Neural cell (in vitro differentiated cells): ENCODE data around the gene TRMT10B.

Experiments used
- EP300 ChIP-seq: fragments of 450-650 bp; conservative IDR thresholded peaks from 2 replicates; pipeline ENCODE4 v1.6.1; 2014; ENCODE audit warnings: antibody characterized with exemption, mild to moderate bottlenecking, moderate library complexity; ENCODE audit not compliant: poor library complexity, severe bottlenecking
- EZH2 ChIP-seq: fragments of 200-600, 300-800 bp; shearing (Covaris generic), sonication (generic); IDR thresholded peaks from 2 replicates; pipeline ENCODE4 v1.6.1; 2014; ENCODE audit warnings: antibody characterized with exemption, low read length, borderline replicate concordance, mild to moderate bottlenecking; ENCODE audit not compliant: insufficient read depth, poor library complexity, severe bottlenecking
- MXI1 ChIP-seq: fragments of 450-650 bp; conservative IDR thresholded peaks from 2 replicates; pipeline ENCODE4 v1.6.1; 2014; ENCODE audit warnings: antibody characterized with exemption, mild to moderate bottlenecking; ENCODE audit not compliant: poor library complexity, severe bottlenecking
- POLR2AphosphoS5 ChIP-seq: IDR thresholded peaks from 2 replicates; pipeline ENCODE4 v1.6.1; 2012
- RAD21 ChIP-seq: fragments of 450-650 bp; conservative IDR thresholded peaks from 2 replicates; pipeline ENCODE4 v1.6.1; 2014; ENCODE audit warnings: antibody characterized with exemption, mild to moderate bottlenecking, moderate library complexity
- REST ChIP-seq: IDR thresholded peaks from 2 replicates; pipeline ENCODE4 v1.6.1; 2012; ENCODE audit warnings: borderline replicate concordance
- SMC3 ChIP-seq: fragments of 450-650 bp; conservative IDR thresholded peaks from 2 replicates; pipeline ENCODE4 v1.6.1; 2014; ENCODE audit warnings: antibody characterized with exemption, mild to moderate bottlenecking, moderate library complexity; ENCODE audit not compliant: poor library complexity
- TAF1 ChIP-seq: IDR thresholded peaks from 2 replicates; pipeline ENCODE4 v1.6.1; 2012; ENCODE audit warnings: low read depth
- TF ChIP-seq, protein P1 (sequence below): fragments of 450-650 bp; IDR thresholded peaks from 2 replicates; pipeline ENCODE4 v1.5.1; 2014; ENCODE audit warnings: antibody characterized with exemption, mild to moderate bottlenecking, moderate library complexity; ENCODE audit not compliant: poor library complexity, severe bottlenecking

DNA sequence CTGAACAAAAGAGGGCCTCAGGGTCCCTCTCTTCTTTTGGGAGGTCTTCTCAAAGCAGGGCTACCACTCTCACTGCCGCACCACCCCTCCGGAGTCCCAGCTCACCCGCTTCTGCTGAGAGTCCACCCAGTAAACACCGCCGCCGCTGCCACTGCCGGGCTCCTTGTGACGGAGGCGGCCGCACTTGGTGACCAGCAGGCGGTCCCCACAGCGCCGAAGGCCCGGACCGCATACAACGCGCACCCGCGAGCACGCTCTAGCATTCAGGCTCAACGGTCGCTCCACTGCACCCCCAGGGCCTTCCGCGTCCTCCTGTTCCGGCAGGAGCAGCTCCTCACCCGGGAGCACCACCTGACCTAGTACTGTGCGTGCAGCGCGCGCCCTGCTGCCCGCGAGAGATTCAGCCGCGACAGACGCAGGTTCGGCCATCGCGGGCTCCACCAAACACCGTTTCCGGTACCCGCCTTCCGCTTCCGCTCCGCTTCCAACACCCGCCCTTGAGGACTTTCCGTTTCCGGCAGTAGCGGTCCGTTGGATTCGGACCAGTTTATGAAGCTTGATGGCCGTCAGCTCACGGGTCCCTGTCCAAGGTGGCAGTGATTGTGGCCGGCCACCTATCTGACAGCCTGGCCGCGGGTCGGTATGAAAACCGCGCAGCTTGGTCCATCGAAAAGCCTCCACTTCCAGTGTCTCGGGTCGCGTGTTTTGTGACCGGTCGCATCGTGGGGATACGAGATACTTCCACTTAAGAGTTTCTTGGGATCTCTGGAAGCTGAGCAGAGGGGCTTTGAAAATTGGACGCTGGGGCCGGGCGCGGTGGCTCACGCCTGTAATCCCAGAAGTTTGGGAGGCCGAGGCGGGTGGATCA is 31.2 kb downstream of the TRMT10B start, which contains the start of gene EXOSC3:
- TF ChIP-seq EZH2, result no peak
- TF ChIP-seq, protein P1, sequence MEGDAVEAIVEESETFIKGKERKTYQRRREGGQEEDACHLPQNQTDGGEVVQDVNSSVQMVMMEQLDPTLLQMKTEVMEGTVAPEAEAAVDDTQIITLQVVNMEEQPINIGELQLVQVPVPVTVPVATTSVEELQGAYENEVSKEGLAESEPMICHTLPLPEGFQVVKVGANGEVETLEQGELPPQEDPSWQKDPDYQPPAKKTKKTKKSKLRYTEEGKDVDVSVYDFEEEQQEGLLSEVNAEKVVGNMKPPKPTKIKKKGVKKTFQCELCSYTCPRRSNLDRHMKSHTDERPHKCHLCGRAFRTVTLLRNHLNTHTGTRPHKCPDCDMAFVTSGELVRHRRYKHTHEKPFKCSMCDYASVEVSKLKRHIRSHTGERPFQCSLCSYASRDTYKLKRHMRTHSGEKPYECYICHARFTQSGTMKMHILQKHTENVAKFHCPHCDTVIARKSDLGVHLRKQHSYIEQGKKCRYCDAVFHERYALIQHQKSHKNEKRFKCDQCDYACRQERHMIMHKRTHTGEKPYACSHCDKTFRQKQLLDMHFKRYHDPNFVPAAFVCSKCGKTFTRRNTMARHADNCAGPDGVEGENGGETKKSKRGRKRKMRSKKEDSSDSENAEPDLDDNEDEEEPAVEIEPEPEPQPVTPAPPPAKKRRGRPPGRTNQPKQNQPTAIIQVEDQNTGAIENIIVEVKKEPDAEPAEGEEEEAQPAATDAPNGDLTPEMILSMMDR, result peak; percentile 48
- peak; percentile 60 for TF ChIP-seq EP300
- TF ChIP-seq POLR2AphosphoS5, result peak; percentile 97
- TF ChIP-seq RAD21, result peak; percentile 55
- TF ChIP-seq SMC3, result peak; percentile 59
- peak; percentile 54 for TF ChIP-seq TAF1
- no peak for TF ChIP-seq REST
- peak; percentile 92 for TF ChIP-seq MXI1
